Nephron progenitor cell (in vitro differentiated cells): ENCODE results near the gene RXFP2.

Source experiments
- DNase-seq: peaks from one replicate; pipeline ENCODE4 v3.0.0; 2021
- H3K27ac Mint-ChIP-seq: 2 replicates; pipeline ENCODE4 v1.8.0; 2021; ENCODE audit warnings: mild to moderate bottlenecking, moderate library complexity, mixed read lengths
- H3K27me3 Mint-ChIP-seq: 2 replicates; pipeline ENCODE4 v1.8.0; 2021; ENCODE audit warnings: mild to moderate bottlenecking, low read depth, mixed read lengths; ENCODE audit not compliant: poor library complexity
- H3K36me3 Mint-ChIP-seq: 2 replicates; pipeline ENCODE4 v1.8.0; 2021; ENCODE audit warnings: low read depth, mixed read lengths
- H3K4me1 Mint-ChIP-seq: 2 replicates; pipeline ENCODE4 v1.8.0; 2021; ENCODE audit warnings: mixed read lengths
- H3K4me3 Mint-ChIP-seq: 2 replicates; pipeline ENCODE4 v1.8.0; 2021; ENCODE audit warnings: mild to moderate bottlenecking, moderate library complexity, mixed read lengths
- H3K9me3 Mint-ChIP-seq: 2 replicates; pipeline ENCODE4 v1.8.0; 2021; ENCODE audit warnings: mild to moderate bottlenecking, moderate library complexity, mixed read lengths
- TF ChIP-seq, protein P1 (sequence below): fragments of 200-600 bp; sonication (generic); IDR thresholded peaks from 2 replicates; pipeline ENCODE4 v1.5.0; 2021; ENCODE audit warnings: antibody characterized with exemption

Gene RXFP2

DNA sequence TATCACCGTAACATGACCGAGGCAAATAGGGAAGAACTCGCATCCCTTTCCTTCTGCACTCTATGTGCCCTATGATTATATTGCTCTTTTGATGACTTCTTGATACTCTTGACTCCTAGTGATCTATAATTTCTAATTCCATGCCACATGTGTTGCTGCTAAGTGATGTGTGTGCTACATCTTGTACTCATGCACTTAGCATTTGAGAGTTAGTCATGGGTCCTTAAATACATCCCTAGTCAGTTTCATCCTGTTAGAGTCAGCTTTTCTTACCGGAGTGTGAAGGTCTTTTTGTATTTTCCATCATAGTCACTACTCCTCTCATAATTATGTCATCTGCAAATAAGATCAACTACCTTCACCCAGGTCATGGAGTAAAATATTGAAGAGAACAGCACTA lies 30.2 kb downstream of the RXFP2 start:
- Mint-ChIP-seq H3K4me1 (no peaks in the 10 kb centered on the region), H3K9me3 (no peaks in the 10 kb centered on the region), H3K4me3 (no peak overlapping the region), H3K36me3 (no peaks in the 10 kb centered on the region), H3K27ac (no peak overlapping the region), H3K27me3 (no peaks in the 10 kb centered on the region)
- TF ChIP-seq, protein P1, sequence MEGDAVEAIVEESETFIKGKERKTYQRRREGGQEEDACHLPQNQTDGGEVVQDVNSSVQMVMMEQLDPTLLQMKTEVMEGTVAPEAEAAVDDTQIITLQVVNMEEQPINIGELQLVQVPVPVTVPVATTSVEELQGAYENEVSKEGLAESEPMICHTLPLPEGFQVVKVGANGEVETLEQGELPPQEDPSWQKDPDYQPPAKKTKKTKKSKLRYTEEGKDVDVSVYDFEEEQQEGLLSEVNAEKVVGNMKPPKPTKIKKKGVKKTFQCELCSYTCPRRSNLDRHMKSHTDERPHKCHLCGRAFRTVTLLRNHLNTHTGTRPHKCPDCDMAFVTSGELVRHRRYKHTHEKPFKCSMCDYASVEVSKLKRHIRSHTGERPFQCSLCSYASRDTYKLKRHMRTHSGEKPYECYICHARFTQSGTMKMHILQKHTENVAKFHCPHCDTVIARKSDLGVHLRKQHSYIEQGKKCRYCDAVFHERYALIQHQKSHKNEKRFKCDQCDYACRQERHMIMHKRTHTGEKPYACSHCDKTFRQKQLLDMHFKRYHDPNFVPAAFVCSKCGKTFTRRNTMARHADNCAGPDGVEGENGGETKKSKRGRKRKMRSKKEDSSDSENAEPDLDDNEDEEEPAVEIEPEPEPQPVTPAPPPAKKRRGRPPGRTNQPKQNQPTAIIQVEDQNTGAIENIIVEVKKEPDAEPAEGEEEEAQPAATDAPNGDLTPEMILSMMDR: no peak
- DNase-seq: no peak

DNA sequence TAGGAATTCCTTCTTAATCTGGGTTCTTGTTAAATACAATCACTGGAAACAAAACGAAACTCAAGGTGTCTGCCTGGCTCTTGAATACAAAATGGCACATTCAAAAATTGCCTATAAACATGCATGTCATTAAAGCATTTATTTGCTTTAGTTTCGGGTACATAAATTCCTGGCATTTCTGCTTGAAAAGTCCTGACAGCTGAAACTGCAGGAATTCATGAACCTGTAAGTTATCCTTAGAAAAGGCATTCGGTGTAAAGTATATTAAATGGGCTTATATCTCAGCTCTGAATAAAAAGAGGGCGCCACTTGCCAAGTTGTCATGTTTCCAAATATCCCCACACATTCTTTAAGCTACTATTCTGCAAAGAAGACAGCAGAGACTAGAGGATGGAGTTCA lies 32.9 kb downstream of the RXFP2 start:
- no peak for DNase-seq
- Mint-ChIP-seq H3K27me3 (peaks cover 3% of the 10 kb centered on the region), H3K4me3 (no peak overlapping the region), H3K36me3 (no peaks in the 10 kb centered on the region), H3K27ac (no peak overlapping the region), H3K9me3 (no peaks in the 10 kb centered on the region), H3K4me1 (no peaks in the 10 kb centered on the region)
- TF ChIP-seq, protein P1: no peak

DNA sequence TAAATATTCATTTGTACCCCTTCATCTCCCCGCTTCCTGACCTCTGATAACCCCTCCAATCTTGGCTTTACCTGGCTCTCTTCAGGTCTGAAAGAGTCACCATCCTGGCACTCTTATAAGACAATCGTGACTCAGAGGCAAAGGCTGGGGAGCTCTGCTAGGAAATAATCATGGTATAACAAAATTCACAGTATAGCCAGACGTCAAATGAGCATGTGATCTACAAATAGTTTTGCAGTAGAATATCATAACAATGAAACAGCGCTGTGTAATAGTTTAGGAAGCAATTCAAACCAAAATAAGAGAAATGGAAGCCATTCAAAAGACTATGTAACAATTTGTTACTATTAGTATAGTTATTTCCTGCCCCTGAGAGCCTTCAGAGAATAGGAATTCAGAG lies 34.2 kb downstream of the RXFP2 start:
- H3K4me3 Mint-ChIP-seq: no peak overlapping the region
- no peaks in the 10 kb centered on the region for H3K36me3 Mint-ChIP-seq
- TF ChIP-seq, protein P1: no peak
- H3K9me3 Mint-ChIP-seq: no peaks in the 10 kb centered on the region
- H3K27ac Mint-ChIP-seq: no peak overlapping the region
- no peak for DNase-seq
- peaks cover 3% of the 10 kb centered on the region for H3K27me3 Mint-ChIP-seq
- H3K4me1 Mint-ChIP-seq: no peaks in the 10 kb centered on the region

DNA sequence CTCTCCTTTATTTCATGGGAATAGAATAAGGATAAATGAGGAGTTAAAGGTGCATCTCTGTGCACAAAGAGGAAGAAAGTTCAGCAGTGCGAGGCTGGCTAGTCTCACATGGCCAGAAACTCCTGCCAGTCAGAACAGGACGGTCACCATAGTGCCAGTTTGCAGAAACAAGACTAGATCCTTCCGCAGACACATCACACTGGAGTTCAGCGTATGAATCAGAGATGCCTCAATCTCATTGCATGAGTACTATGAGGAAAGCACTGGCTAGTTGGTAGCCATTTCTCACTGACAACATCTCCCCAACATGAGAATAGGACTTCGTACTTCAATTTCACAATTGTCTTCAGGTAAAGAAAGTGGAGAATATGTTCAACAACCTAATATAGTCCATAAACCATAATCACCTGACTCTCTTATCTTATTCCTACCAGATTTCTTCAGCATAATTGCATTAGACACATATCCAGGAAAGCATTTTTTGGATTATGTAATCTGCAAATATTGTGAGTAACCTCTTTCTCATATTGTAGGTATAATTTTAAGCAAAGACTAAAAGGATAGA lies 34.9 kb downstream of the RXFP2 start:
- H3K9me3 Mint-ChIP-seq: no peaks in the 10 kb centered on the region
- peaks cover 3% of the 10 kb centered on the region for H3K27me3 Mint-ChIP-seq
- H3K4me3 Mint-ChIP-seq: no peak overlapping the region
- no peaks in the 10 kb centered on the region for H3K4me1 Mint-ChIP-seq
- no peak for DNase-seq
- no peak overlapping the region for H3K27ac Mint-ChIP-seq
- no peaks in the 10 kb centered on the region for H3K36me3 Mint-ChIP-seq
- TF ChIP-seq, protein P1: no peak

DNA sequence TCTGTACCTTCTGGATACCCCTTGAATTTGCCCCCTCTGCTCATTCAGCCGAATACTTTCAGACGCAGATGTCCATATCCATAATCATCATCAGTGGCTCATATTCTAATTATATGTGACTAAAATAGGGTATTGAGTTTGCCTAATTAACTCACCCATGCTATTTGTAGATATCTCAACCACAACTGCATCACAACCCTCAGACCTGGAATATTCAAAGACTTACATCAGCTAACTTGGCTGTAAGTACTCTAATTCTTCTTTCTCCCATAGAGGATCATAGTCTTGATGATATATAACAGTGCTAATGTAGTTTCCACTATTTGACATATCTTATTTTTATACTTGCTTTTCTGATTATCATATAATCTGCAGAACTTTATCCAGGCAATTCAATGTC lies 35.8 kb downstream of the RXFP2 start:
- DNase-seq: no peak
- H3K4me3 Mint-ChIP-seq: no peak overlapping the region
- TF ChIP-seq, protein P1: no peak
- no peak overlapping the region for H3K27ac Mint-ChIP-seq
- no peaks in the 10 kb centered on the region for H3K4me1 Mint-ChIP-seq
- no peaks in the 10 kb centered on the region for H3K9me3 Mint-ChIP-seq
- H3K36me3 Mint-ChIP-seq: no peaks in the 10 kb centered on the region
- peaks cover 3% of the 10 kb centered on the region for H3K27me3 Mint-ChIP-seq

DNA sequence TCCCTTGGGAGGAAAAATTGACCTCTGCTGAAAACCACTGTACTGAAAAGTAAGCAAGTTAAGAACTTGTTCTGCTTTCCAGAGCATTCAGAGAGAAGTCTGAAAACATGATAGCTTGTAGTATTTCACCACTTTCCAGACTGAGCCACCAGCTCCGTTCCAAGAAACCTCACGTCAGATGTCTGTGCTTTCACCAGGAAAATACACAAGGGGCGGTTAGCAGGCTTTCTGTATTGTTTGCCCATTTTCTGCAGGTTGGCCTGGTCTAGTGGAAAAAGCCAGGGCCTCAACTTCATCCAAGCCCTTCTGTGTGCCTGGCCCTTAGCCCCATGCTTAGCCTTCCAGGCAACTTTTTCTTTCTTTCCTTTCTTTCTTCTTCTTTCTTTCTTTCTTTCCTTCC lies 36.4 kb downstream of the RXFP2 start:
- no peaks in the 10 kb centered on the region for H3K4me1 Mint-ChIP-seq
- H3K9me3 Mint-ChIP-seq: no peaks in the 10 kb centered on the region
- H3K36me3 Mint-ChIP-seq: no peaks in the 10 kb centered on the region
- H3K27me3 Mint-ChIP-seq: peaks cover 3% of the 10 kb centered on the region
- DNase-seq: no peak
- H3K4me3 Mint-ChIP-seq: no peak overlapping the region
- no peak overlapping the region for H3K27ac Mint-ChIP-seq
- TF ChIP-seq, protein P1: no peak
